Measurements from ENCODE around the gene TMPRSS3.

The TMPRSS3 gene

GRCh38 chr21:42338729-42339715, 56.8 kb downstream of the TMPRSS3 start:
- Histone ChIP-seq H3K36me3 (ENCODE audit: insufficient read depth, insufficient read length, low read length) (no peaks in the 10 kb centered on the region), H3K9ac (ENCODE audit: insufficient read length, low read depth) (peak overlapping the region; percentile 51), H3K4me1 (ENCODE audit: insufficient read depth, insufficient read length) (peaks cover 9% of the 10 kb centered on the region), H3K4me3 (ENCODE audit: insufficient read length, low read depth) (no peak overlapping the region), H3K27me3 (ENCODE audit: insufficient read depth, insufficient read length) (no peaks in the 10 kb centered on the region), H3K9me3 (ENCODE audit: insufficient read depth, low read length) (no peaks in the 10 kb centered on the region)
- no peak for TF ChIP-seq ZNF274 (IDR thresholded peaks at IDR 0.05; ENCODE audit: low read depth, low read length)
- no peak for TF ChIP-seq YY1 (IDR thresholded peaks at IDR 0.05; ENCODE audit: insufficient read depth, insufficient read length)
- DNase-seq (ENCODE audit: low read depth, low spot score), result no peak

GRCh38 chr21:42337830-42338728, 57.8 kb downstream of the TMPRSS3 start:
- DNase-seq (ENCODE audit: low read depth, low spot score), result peak; percentile 88
- Histone ChIP-seq H3K9ac (ENCODE audit: insufficient read length, low read depth) (peak overlapping the region; percentile 51), H3K4me3 (ENCODE audit: insufficient read length, low read depth) (no peak overlapping the region), H3K27me3 (ENCODE audit: insufficient read depth, insufficient read length) (no peaks in the 10 kb centered on the region), H3K4me1 (ENCODE audit: insufficient read depth, insufficient read length) (peaks cover 9% of the 10 kb centered on the region), H3K9me3 (ENCODE audit: insufficient read depth, low read length) (no peaks in the 10 kb centered on the region), H3K36me3 (ENCODE audit: insufficient read depth, insufficient read length, low read length) (no peaks in the 10 kb centered on the region)
- TF ChIP-seq ZNF274 (IDR thresholded peaks at IDR 0.05; ENCODE audit: low read depth, low read length), result no peak
- no peak for TF ChIP-seq YY1 (IDR thresholded peaks at IDR 0.05; ENCODE audit: insufficient read depth, insufficient read length)
- no peak for TF ChIP-seq SUZ12 (IDR thresholded peaks at IDR 0.05; ENCODE audit: extremely low read depth, insufficient read depth, insufficient read length)

- Histone ChIP-seq H3K4me1 (ENCODE audit: insufficient read depth, insufficient read length) (peaks cover 8% of the 10 kb centered on the region), H3K36me3 (ENCODE audit: insufficient read depth, insufficient read length, low read length) (no peaks in the 10 kb centered on the region), H3K27me3 (ENCODE audit: insufficient read depth, insufficient read length) (no peaks in the 10 kb centered on the region), H3K9ac (ENCODE audit: insufficient read length, low read depth) (no peak overlapping the region), H3K4me3 (ENCODE audit: insufficient read length, low read depth) (no peak overlapping the region), H3K9me3 (ENCODE audit: insufficient read depth, low read length) (no peaks in the 10 kb centered on the region)
- no peak for DNase-seq (ENCODE audit: low read depth, low spot score)
- TF ChIP-seq YY1 (IDR thresholded peaks at IDR 0.05; ENCODE audit: insufficient read depth, insufficient read length) (no peak), ZNF274 (IDR thresholded peaks at IDR 0.05; ENCODE audit: low read depth, low read length) (no peak), SUZ12 (IDR thresholded peaks at IDR 0.05; ENCODE audit: extremely low read depth, insufficient read depth, insufficient read length) (no peak)
Measured at GRCh38 chr21:42337276-42337675, 58.6 kb downstream of the TMPRSS3 start.

GRCh38 chr21:42336054-42336453, 59.8 kb downstream of the TMPRSS3 start:
- peak; percentile 90 for DNase-seq (ENCODE audit: low read depth, low spot score)
- TF ChIP-seq SUZ12 (IDR thresholded peaks at IDR 0.05; ENCODE audit: extremely low read depth, insufficient read depth, insufficient read length), result no peak
- no peak for TF ChIP-seq ZNF274 (IDR thresholded peaks at IDR 0.05; ENCODE audit: low read depth, low read length)
- TF ChIP-seq YY1 (IDR thresholded peaks at IDR 0.05; ENCODE audit: insufficient read depth, insufficient read length), result no peak

GRCh38 chr21:42332557-42333317, 63.1 kb downstream of the TMPRSS3 start:
- H3K36me3 ChIP-seq (ENCODE audit: insufficient read depth, insufficient read length, low read length), result no peaks in the 10 kb centered on the region
- DNase-seq (ENCODE audit: low read depth, low spot score), result no peak
- H3K9ac ChIP-seq (ENCODE audit: insufficient read length, low read depth), result no peak overlapping the region
- H3K4me1 ChIP-seq (ENCODE audit: insufficient read depth, insufficient read length), result no peaks in the 10 kb centered on the region
- H3K9me3 ChIP-seq (ENCODE audit: insufficient read depth, low read length), result peaks cover 38% of the 10 kb centered on the region
- TF ChIP-seq SUZ12 (IDR thresholded peaks at IDR 0.05; ENCODE audit: extremely low read depth, insufficient read depth, insufficient read length), result no peak
- TF ChIP-seq ZNF274 (IDR thresholded peaks at IDR 0.05; ENCODE audit: low read depth, low read length), result no peak
- TF ChIP-seq YY1 (IDR thresholded peaks at IDR 0.05; ENCODE audit: insufficient read depth, insufficient read length), result no peak
- H3K27me3 ChIP-seq (ENCODE audit: insufficient read depth, insufficient read length), result no peaks in the 10 kb centered on the region
- H3K4me3 ChIP-seq (ENCODE audit: insufficient read length, low read depth), result no peak overlapping the region

More at GRCh38 chr21:42336054-42336453, 59.8 kb downstream of the TMPRSS3 start:
- Histone ChIP-seq H3K9me3 (ENCODE audit: insufficient read depth, low read length) (peaks cover 10% of the 10 kb centered on the region; the same call in 1 of the 2 replicates), H3K4me1 (ENCODE audit: insufficient read depth, insufficient read length) (peaks cover 6% of the 10 kb centered on the region), H3K4me3 (ENCODE audit: insufficient read length, low read depth) (peak overlapping the region; percentile 2), H3K27me3 (ENCODE audit: insufficient read depth, insufficient read length) (no peaks in the 10 kb centered on the region), H3K36me3 (ENCODE audit: insufficient read depth, insufficient read length, low read length) (no peaks in the 10 kb centered on the region), H3K9ac (ENCODE audit: insufficient read length, low read depth) (peak overlapping the region; percentile 23)

GRCh38 chr21:42331660-42332059, 64.2 kb downstream of the TMPRSS3 start:
- Histone ChIP-seq H3K4me3 (ENCODE audit: insufficient read length, low read depth) (no peak overlapping the region), H3K9ac (ENCODE audit: insufficient read length, low read depth) (no peak overlapping the region), H3K27me3 (ENCODE audit: insufficient read depth, insufficient read length) (no peaks in the 10 kb centered on the region), H3K36me3 (ENCODE audit: insufficient read depth, insufficient read length, low read length) (no peaks in the 10 kb centered on the region), H3K4me1 (ENCODE audit: insufficient read depth, insufficient read length) (no peaks in the 10 kb centered on the region), H3K9me3 (ENCODE audit: insufficient read depth, low read length) (peaks cover 38% of the 10 kb centered on the region)
- DNase-seq (ENCODE audit: low read depth, low spot score), result no peak
- TF ChIP-seq SUZ12 (IDR thresholded peaks at IDR 0.05; ENCODE audit: extremely low read depth, insufficient read depth, insufficient read length) (no peak), ZNF274 (IDR thresholded peaks at IDR 0.05; ENCODE audit: low read depth, low read length) (no peak), YY1 (IDR thresholded peaks at IDR 0.05; ENCODE audit: insufficient read depth, insufficient read length) (no peak)

All from NT2/D1 (cell line).